SK-N-MC (cell line): ENCODE results near the gene TTC19.
A peak's percentile ranks its signal among the peaks of the same experiment; 100 is the strongest.

ENCODE experiments used
- DNase-seq: peaks from one replicate; pipeline ENCODE4 v3.0.0-alpha.2; 2011; ENCODE audit warnings: low read depth, low spot score
- H3K27ac ChIP-seq: fragments of 200-600 bp; sonication (generic); 2 replicates; pipeline ENCODE4 v1.5.1; 2016; ENCODE audit warnings: mixed run types
- H3K36me3 ChIP-seq: fragments of 200-600 bp; sonication (generic); 2 replicates; pipeline ENCODE4 v1.6.1; 2017; ENCODE audit warnings: antibody characterized with exemption, low read length, mixed read lengths; ENCODE audit not compliant: insufficient read depth
- H3K4me3 ChIP-seq: fragments of 200-600 bp; sonication (generic); 2 replicates; pipeline ENCODE4 v1.5.1; 2016
- H3K9ac ChIP-seq: fragments of 200-600 bp; sonication (generic); 2 replicates; pipeline ENCODE4 v1.8.0; 2017; ENCODE audit warnings: mixed run types, mixed read lengths; ENCODE audit not compliant: insufficient read length
- H3K9me3 ChIP-seq: fragments of 200-600 bp; sonication (generic); 2 replicates; pipeline ENCODE4 v1.6.1; 2017; ENCODE audit warnings: low read depth, mild to moderate bottlenecking, antibody characterized with exemption, low read length, moderate library complexity, mixed read lengths
- EZH2 ChIP-seq: fragments of 200-600 bp; sonication (generic); IDR thresholded peaks from one replicate; pipeline ENCODE4 v1.6.1; 2017; ENCODE audit warnings: antibody characterized with exemption
- FOXP2 ChIP-seq: optimal IDR thresholded peaks from 2 replicates; pipeline ENCODE3; 2011; ENCODE audit warnings: mild to moderate bottlenecking, moderate library complexity; ENCODE audit not compliant: insufficient read depth; ENCODE audit errors: extremely low read length, control extremely low read depth
- POLR2AphosphoS5 ChIP-seq: IDR thresholded peaks from 2 replicates; pipeline ENCODE4 v1.6.1; 2012; ENCODE audit warnings: mild to moderate bottlenecking, low read depth, low read length, borderline replicate concordance

Gene TTC19

GRCh38 chr17:15957608-15958307, 41.9 kb upstream of the TTC19 start:
- TF ChIP-seq FOXP2, result no peak
- no peak for TF ChIP-seq EZH2
- no peak for TF ChIP-seq POLR2AphosphoS5
- no peaks in the 10 kb centered on the region for H3K36me3 ChIP-seq
- no peak overlapping the region for H3K9ac ChIP-seq
- H3K4me3 ChIP-seq, result no peak overlapping the region
- no peak overlapping the region for H3K27ac ChIP-seq
- no peaks in the 10 kb centered on the region for H3K9me3 ChIP-seq
- DNase-seq, result no peak

GRCh38 chr17:15958484-15958854, 41.2 kb upstream of the TTC19 start:
- Histone ChIP-seq H3K4me3 (no peak overlapping the region), H3K27ac (no peak overlapping the region), H3K9ac (no peak overlapping the region), H3K9me3 (no peaks in the 10 kb centered on the region), H3K36me3 (no peaks in the 10 kb centered on the region)
- TF ChIP-seq POLR2AphosphoS5 (no peak), EZH2 (no peak), FOXP2 (no peak)
- DNase-seq, result no peak

- Histone ChIP-seq H3K9ac (no peak overlapping the region), H3K27ac (no peak overlapping the region), H3K9me3 (no peaks in the 10 kb centered on the region), H3K36me3 (no peaks in the 10 kb centered on the region), H3K4me3 (no peak overlapping the region)
- DNase-seq, result no peak
- no peak for TF ChIP-seq POLR2AphosphoS5
- no peak for TF ChIP-seq EZH2
- TF ChIP-seq FOXP2, result no peak
Measured at GRCh38 chr17:15963670-15964110, 35.9 kb upstream of the TTC19 start.

DNA sequence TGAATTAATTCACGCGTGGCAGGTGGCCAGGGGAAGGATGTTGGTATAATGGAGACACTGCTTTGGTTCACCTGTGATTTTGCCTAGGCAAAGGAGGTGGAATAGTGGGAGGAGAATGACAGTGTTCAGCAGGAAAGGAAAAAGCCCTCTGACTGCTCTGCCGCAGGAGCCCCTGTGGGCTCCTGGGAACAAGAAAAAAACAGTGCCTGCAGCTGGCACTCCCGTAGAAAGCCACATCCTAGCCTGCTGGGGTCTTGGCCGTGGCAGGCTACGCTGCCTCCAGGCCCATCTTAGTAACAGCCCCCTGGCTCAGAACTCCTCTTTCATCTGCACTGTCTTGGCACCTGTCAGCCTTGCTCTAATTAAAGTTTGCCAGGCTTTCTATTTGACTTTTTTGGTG, 34.1 kb upstream of the TTC19 start:
- Histone ChIP-seq H3K27ac (peak overlapping the region; percentile 74), H3K4me3 (no peak overlapping the region; the same call in 1 of the 2 replicates), H3K9me3 (no peaks in the 10 kb centered on the region), H3K36me3 (no peaks in the 10 kb centered on the region), H3K9ac (no peak overlapping the region)
- no peak for DNase-seq
- TF ChIP-seq EZH2 (no peak), FOXP2 (no peak), POLR2AphosphoS5 (no peak)

DNA sequence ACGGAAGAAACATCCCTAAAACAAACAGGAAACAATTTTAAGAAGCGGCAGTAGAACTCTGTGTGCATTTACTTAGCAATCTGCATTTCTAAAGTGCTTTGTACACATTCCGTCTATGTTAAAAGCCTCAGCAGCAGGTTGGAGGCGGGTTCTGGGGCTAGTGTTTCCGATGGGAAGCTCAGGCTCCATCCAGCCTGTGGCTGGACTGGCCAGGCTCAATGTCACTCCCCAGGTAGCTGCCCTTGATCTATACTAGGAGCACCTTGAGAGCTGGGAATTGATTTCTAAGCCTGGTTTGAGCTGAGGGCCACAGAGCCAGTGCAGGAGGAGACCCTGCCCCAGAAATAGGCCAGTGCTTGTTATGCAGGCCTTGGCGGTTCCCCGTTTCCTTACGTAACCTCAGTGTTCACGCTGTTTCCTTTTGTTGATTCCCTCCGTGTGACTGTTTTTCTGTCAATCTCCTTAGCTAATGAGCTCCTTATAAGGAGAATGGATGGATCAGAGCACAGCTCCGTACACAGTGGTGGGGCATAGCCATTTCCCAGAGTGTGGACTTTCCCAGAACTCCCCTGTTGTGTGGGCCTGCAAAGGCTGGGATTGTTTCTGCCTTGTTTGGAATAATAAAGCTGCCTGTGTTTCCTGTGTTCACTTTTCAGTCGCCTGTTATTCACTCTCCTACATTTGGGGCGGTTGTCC, 33.3 kb upstream of the TTC19 start:
- Histone ChIP-seq H3K4me3 (peak overlapping the region; percentile 51), H3K9ac (peak overlapping the region; percentile 38)

GRCh38 chr17:15966879-15967248, 32.8 kb upstream of the TTC19 start:
- DNase-seq, result no peak
- H3K27ac ChIP-seq, result peak overlapping the region; percentile 74

More for the DNA sequence above, 33.3 kb upstream of the TTC19 start:
- no peak for DNase-seq
- Histone ChIP-seq H3K9me3 (no peaks in the 10 kb centered on the region), H3K27ac (peak overlapping the region; percentile 74), H3K36me3 (no peaks in the 10 kb centered on the region)
- no peak for TF ChIP-seq POLR2AphosphoS5
- no peak for TF ChIP-seq EZH2
- no peak for TF ChIP-seq FOXP2

DNA sequence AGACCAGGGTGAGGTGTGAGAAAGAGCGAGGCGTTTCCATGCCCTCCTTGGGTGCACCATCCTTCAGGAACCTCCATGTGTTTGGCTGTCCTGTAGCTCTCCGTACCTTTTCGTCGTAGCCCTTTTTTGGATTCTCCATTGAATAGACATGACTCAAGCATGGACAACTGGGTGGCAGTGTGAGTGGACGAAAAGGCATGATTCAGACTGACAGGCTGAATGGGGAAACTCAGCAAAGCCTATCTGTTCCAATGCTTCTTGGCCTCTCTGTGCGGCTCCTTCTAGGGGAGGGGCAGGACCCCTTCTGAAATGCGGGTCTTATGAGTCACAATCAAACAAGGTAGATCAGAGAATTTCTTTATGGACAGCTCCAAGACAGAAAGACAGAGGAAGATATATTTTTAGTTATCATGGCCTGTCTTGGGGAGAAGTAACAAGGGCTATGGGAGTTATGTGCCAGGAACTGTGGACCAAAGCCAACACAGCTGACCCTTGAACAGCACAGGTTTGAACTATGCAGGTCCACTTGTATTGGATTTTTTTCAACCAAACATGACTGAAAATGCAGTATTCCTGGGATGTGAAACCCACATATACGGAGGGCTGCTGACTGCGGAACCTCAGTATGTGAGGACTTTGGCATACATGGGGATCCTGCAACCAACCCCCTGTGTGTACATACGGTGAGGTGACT, 31.8 kb upstream of the TTC19 start:
- Histone ChIP-seq H3K9ac (no peak overlapping the region), H3K4me3 (no peak overlapping the region), H3K9me3 (no peaks in the 10 kb centered on the region), H3K27ac (no peak overlapping the region), H3K36me3 (no peaks in the 10 kb centered on the region)
- TF ChIP-seq POLR2AphosphoS5 (no peak), FOXP2 (no peak), EZH2 (no peak)
- DNase-seq, result no peak

More at GRCh38 chr17:15966879-15967248, 32.8 kb upstream of the TTC19 start:
- Histone ChIP-seq H3K9me3 (no peaks in the 10 kb centered on the region), H3K36me3 (no peaks in the 10 kb centered on the region), H3K4me3 (peak overlapping the region; percentile 51), H3K9ac (peak overlapping the region; percentile 38)
- TF ChIP-seq EZH2 (no peak), FOXP2 (no peak), POLR2AphosphoS5 (no peak)

DNA sequence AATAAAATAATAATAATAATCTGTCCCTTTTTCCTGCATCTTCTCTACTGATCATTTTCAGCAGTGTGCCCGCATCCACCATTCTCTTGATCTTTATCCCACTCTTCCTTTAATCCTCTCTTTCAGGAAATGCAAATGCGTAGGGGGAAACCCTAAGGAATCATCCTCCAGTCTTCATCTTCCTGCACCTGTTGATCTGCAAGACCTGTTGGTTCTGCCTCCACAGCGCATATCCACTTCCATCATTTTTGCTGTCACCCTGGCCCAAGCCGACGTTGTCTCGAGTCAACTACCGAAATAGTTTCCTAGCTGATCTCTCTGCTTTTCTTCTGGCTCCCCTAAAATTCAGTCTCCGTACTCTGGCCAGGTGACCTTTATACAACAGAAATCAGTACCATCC, 30.2 kb upstream of the TTC19 start:
- Histone ChIP-seq H3K27ac (no peak overlapping the region), H3K36me3 (no peaks in the 10 kb centered on the region), H3K4me3 (no peak overlapping the region), H3K9ac (no peak overlapping the region), H3K9me3 (no peaks in the 10 kb centered on the region)
- TF ChIP-seq POLR2AphosphoS5, result no peak
- DNase-seq, result no peak
